A549 (cell line): Measurements from ENCODE around the gene OR2AJ1. TPM values are rescaled to one million over a fixed set of nuclear protein-coding genes. Genes with fewer than 3 reads are reported as not detected.

Source experiments
- ATAC-seq, 2 experiments: fragments of 200-7000 bp in 1 of 2; fragments of >200 bp in 1 of 2; cut with Nextera tagmentation in 1 of 2; cut with Tn5 transposase in 1 of 2; 3 replicates each; pipeline versions ENCODE4 v1.8.0 to v1.9.1; 2018 to 2020; ENCODE audit warnings: mild to moderate bottlenecking in 1 of 2, moderate library complexity in 1 of 2
- CTCF ChIA-PET: fragments of 300-600 bp; sonication (Branson Sonifier 250); formaldehyde crosslinking; extraction: SDS; loops from one replicate; lab custom pipeline; 2021; ENCODE audit warnings: antibody characterized with exemption, inconsistent platforms; lab: Yijun Ruan, JAX
- POLR2A ChIA-PET: fragments of 350-600 bp; formaldehyde crosslinking; extraction: SDS; loops from one replicate; lab custom pipeline; 2021; ENCODE audit warnings: antibody characterized with exemption, inconsistent platforms; lab: Yijun Ruan, JAX
- DNase-seq, 2 experiments: peaks; one replicate each; pipeline versions ENCODE4 v3.0.0 to v3.0.0-alpha.2; 2011 to 2016; ENCODE audit warnings: low read depth in 1 of 2, low spot score in 1 of 2
- FAIRE-seq: peaks from 2 replicates; lab custom pipeline; 2011; peaks lifted over from hg19 to GRCh38; lab: Jason Lieb, UNC
- H3K27ac ChIP-seq, 2 experiments: fragments of >200 bp; sonication (Bioruptor Twin); formaldehyde crosslinking; 3 replicates each; pipeline ENCODE4 v1.5.1; 2016 to 2017
- H3K4me1 ChIP-seq: fragments of >200 bp; sonication (Bioruptor Twin); formaldehyde crosslinking; 3 replicates; pipeline ENCODE4 v1.6.1; 2016
- H3K4me2 ChIP-seq: fragments of >200 bp; sonication (Bioruptor Twin); formaldehyde crosslinking; 3 replicates; pipeline ENCODE4 v1.6.1; 2016
- H3K4me3 ChIP-seq: fragments of >200 bp; sonication (Bioruptor Twin); formaldehyde crosslinking; 3 replicates; pipeline ENCODE4 v1.5.1; 2016
- H3K9me3 ChIP-seq: fragments of >200 bp; sonication (Bioruptor Twin); formaldehyde crosslinking; 3 replicates; pipeline ENCODE4 v1.6.1; 2016
- EHF ChIP-seq: fragments of 250-450 bp; sonication (Bioruptor Pico); IDR thresholded peaks from 2 replicates; pipeline ENCODE4 v1.5.0; 2020; ENCODE audit warnings: mild to moderate bottlenecking
- EHMT2 ChIP-seq: fragments of 200-600 bp; sonication (generic); IDR thresholded peaks from 2 replicates; pipeline ENCODE4 v1.6.1; 2016; ENCODE audit warnings: antibody characterized with exemption, low read depth, mild to moderate bottlenecking, moderate library complexity
- FOSL2 ChIP-seq, 2 experiments: fragments of 450-650 bp in 1 of 2; fragments of >200 bp in 1 of 2; sonication (Bioruptor Twin) in 1 of 2; formaldehyde crosslinking; IDR thresholded peaks; 2 replicates each; pipeline versions ENCODE4 v1.5.0 to v1.6.1; 2016 to 2020; ENCODE audit warnings: mild to moderate bottlenecking in 1 of 2, moderate library complexity in 1 of 2
- HDAC2 ChIP-seq: fragments of 200-600 bp; sonication (generic); IDR thresholded peaks from 2 replicates; pipeline ENCODE4 v1.6.1; 2016
- HES2 ChIP-seq: fragments of >200 bp; sonication (Bioruptor Twin); formaldehyde crosslinking; IDR thresholded peaks from 2 replicates; pipeline ENCODE4 v1.6.1; 2016
- HEYL ChIP-seq: fragments of 250-450 bp; sonication (Bioruptor Pico); IDR thresholded peaks from 2 replicates; pipeline ENCODE4 v1.8.0; 2021; ENCODE audit warnings: mild to moderate bottlenecking, moderate library complexity
- HOXB13 ChIP-seq: fragments of 250-450 bp; sonication (Bioruptor Pico); IDR thresholded peaks from 2 replicates; pipeline ENCODE4 v1.5.0; 2020; ENCODE audit warnings: low read depth, mild to moderate bottlenecking, moderate library complexity
- HOXB5 ChIP-seq: fragments of 250-450 bp; sonication (Bioruptor Pico); IDR thresholded peaks from 2 replicates; pipeline ENCODE4 v1.5.0; 2020; ENCODE audit warnings: mild to moderate bottlenecking, moderate library complexity
- MYC ChIP-seq: IDR thresholded peaks from 2 replicates; pipeline ENCODE4 v1.6.1; 2012; ENCODE audit warnings: mild to moderate bottlenecking, inconsistent platforms, low read length, improper control_type of control experiment, borderline replicate concordance
- NPAS2 ChIP-seq: fragments of 250-450 bp; sonication (Bioruptor Pico); IDR thresholded peaks from 2 replicates; pipeline ENCODE4 v1.8.0; 2022; ENCODE audit warnings: mild to moderate bottlenecking, moderate library complexity, borderline replicate concordance
- POLR2AphosphoS2 ChIP-seq: conservative IDR thresholded peaks from 2 replicates; pipeline ENCODE4 v1.6.1; 2012; ENCODE audit warnings: low read length, improper control_type of control experiment, inconsistent platforms
- RAD21 ChIP-seq, 2 experiments: fragments of >200 bp in 1 of 2; sonication (Bioruptor Twin) in 1 of 2; formaldehyde crosslinking in 1 of 2; IDR thresholded peaks in 1 of 2; conservative IDR thresholded peaks in 1 of 2; 2 replicates in 1 of 2; 3 replicates in 1 of 2; pipeline ENCODE4 v1.6.1; 2012 to 2018; ENCODE audit warnings: inconsistent platforms in 1 of 2
- RCOR1 ChIP-seq: fragments of 150-350 bp; IDR thresholded peaks from 2 replicates; pipeline ENCODE4 v1.6.1; 2014; ENCODE audit warnings: antibody characterized with exemption, low read length, low read depth
- SMC3 ChIP-seq: fragments of >200 bp; sonication (Bioruptor Twin); formaldehyde crosslinking; IDR thresholded peaks from 3 replicates; pipeline ENCODE4 v1.6.1; 2018; ENCODE audit warnings: inconsistent platforms
- ZC3H11A ChIP-seq: fragments of 450-650 bp; IDR thresholded peaks from 2 replicates; pipeline ENCODE4 v1.6.1; 2014; ENCODE audit warnings: antibody characterized with exemption, mild to moderate bottlenecking
- ZFP36 ChIP-seq: fragments of 450-650 bp; IDR thresholded peaks from 2 replicates; pipeline ENCODE4 v1.6.1; 2014; ENCODE audit warnings: borderline replicate concordance; ENCODE audit not compliant: partially characterized antibody
- ZSCAN20 ChIP-seq: fragments of 250-450 bp; sonication (Bioruptor Pico); IDR thresholded peaks from 2 replicates; pipeline ENCODE4 v1.8.0; 2022; ENCODE audit warnings: mild to moderate bottlenecking, moderate library complexity
- WGBS: methylation state at CpG from one replicate; pipeline ENCODE4 v1.1.6; 2017; ENCODE audit errors: missing lambda C conversion rate; 5-methylcytosine and 5-hydroxymethylcytosine counted together
- polyA minus RNA-seq: library from RNA; depleted of rRNA, polyadenylated mRNA; stranded (reverse); fragments of >200 nt; gene quantifications from 2 replicates; pipeline ENCODE4 v1.2.3, GENCODE V29; 2011; rRNA and poly(A)+ RNA removed
- polyA plus RNA-seq, 4 experiments: library from polyadenylated mRNA; depleted of rRNA in 3 of 4; stranded (reverse); fragments of >200 nt; fragmentation: RNase III in 1 of 4; extraction: RNeasy Plus Mini Kit Qiagen cat#74134 plus additional on column Dnase treatment in 1 of 4; gene quantifications; 2 replicates in 3 of 4; 3 replicates in 1 of 4; pipeline ENCODE4 v1.2.3, GENCODE V29; 2011 to 2017
- TF ChIP-seq, protein P1 (sequence below): fragments of 150-350 bp; IDR thresholded peaks from 2 replicates; pipeline ENCODE4 v1.6.1; 2014; ENCODE audit warnings: low read depth, mild to moderate bottlenecking, low read length

The OR2AJ1 gene
- polyA plus RNA-seq (2011; rRNA removed) (not detected in 2 replicates), polyA plus RNA-seq (2017; fragmentation: RNase III; extraction: RNeasy Plus Mini Kit Qiagen cat#74134 plus additional on column Dnase treatment) (not detected in 3 replicates), polyA minus RNA-seq (not detected in 2 replicates)
- not detected in 2 replicates for polyA plus RNA-seq (2012; cell fraction: cytosol; rRNA removed)
- polyA plus RNA-seq (2012; cell fraction: nucleus; rRNA removed) = not detected in 2 replicates

DNA sequence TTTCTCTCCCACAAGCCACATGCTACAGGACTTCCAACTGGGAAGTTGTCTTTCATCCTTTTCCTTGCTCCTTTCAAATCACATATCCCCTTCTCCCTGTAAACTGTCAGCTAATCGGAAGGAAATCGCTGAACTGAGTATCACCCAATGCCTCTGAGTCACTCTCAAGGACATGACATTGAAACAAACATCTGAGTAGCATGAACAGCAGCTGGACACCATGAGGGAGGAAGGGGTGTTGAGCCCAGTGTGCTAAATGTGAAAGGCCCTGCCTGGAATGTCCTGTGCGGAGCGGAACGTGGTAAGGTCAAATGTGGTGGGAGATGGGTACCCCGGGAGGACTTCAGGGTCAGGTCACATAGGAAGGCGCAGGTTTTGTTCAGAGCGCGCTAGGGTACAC lies at the start of gene OR2AJ1:
TSS of gene OR2AJ1 (plus strand) at position 22 of the 400 bp plus-strand sequence. CDS start 8,880 bp downstream, outside the sequence.
- Histone ChIP-seq H3K9me3 (no peaks in the 10 kb centered on the region), H3K4me2 (no peak within 1 kb of the TSS), H3K4me1 (no peaks in the 10 kb centered on the region), H3K27ac (no peak within 1 kb of the TSS), H3K4me3 (no peak within 1 kb of the TSS)
- POLR2A ChIA-PET = no interaction called here
- FAIRE-seq (no peak), DNase-seq (no peak), ATAC-seq (no peak)
- 7% methylated on average over 9 of the region's 9 CpGs for WGBS
- CTCF ChIA-PET = no interaction called here
- no peak for TF ChIP-seq EHMT2
- no peak for TF ChIP-seq SMC3
- no peak for TF ChIP-seq RAD21 (conservative IDR thresholded peaks at IDR 0.05 in 1 of 2, IDR thresholded peaks at IDR 0.05 in 1 of 2)
- TF ChIP-seq HOXB13 (CRISPR knock-in tag) = no peak
- TF ChIP-seq MYC = no peak
- TF ChIP-seq HDAC2 = no peak
- TF ChIP-seq HOXB5 (CRISPR knock-in tag) = no peak
- no peak for TF ChIP-seq FOSL2 (IDR thresholded peaks at IDR 0.05)
- no peak for TF ChIP-seq FOSL2 (CRISPR knock-in tag; IDR thresholded peaks at IDR 0.05)
- no peak for TF ChIP-seq HEYL (CRISPR knock-in tag)
- no peak for TF ChIP-seq ZSCAN20
- TF ChIP-seq, protein P1, sequence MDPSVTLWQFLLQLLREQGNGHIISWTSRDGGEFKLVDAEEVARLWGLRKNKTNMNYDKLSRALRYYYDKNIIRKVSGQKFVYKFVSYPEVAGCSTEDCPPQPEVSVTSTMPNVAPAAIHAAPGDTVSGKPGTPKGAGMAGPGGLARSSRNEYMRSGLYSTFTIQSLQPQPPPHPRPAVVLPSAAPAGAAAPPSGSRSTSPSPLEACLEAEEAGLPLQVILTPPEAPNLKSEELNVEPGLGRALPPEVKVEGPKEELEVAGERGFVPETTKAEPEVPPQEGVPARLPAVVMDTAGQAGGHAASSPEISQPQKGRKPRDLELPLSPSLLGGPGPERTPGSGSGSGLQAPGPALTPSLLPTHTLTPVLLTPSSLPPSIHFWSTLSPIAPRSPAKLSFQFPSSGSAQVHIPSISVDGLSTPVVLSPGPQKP = no peak
- no peak for TF ChIP-seq ZFP36
- no peak for TF ChIP-seq POLR2AphosphoS2
- no peak for TF ChIP-seq ZC3H11A
- TF ChIP-seq HES2 = no peak

DNA sequence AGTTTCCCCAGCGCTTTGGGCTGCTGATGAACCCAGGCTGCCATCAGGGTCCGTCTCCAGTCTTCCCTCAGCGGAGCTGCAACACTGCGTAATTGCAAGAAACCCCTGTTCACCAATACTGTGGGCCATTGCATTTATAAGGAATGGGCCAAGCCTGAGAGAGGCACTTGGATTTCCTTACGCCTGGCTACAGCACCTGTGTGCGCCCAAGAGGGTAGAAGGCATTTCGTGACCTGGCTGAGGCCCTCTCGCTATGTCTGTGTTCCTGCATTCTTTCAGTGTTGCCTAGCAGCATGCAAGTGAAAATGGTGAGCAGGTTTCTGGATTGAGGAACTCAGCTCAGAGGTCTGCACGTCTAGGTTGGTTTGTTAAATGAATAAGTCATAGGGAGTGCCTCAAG lies 41.3 kb upstream of the OR2AJ1 start:
- ChIA-PET CTCF (no interaction called here), POLR2A (no interaction called here)
- Histone ChIP-seq H3K9me3 (no peaks in the 10 kb centered on the region; the same call in 2 of the 3 replicates), H3K4me2 (no peak overlapping the region), H3K4me1 (no peaks in the 10 kb centered on the region), H3K4me3 (no peak overlapping the region), H3K27ac (no peak overlapping the region)
- TF ChIP-seq SMC3 (no peak), NPAS2 (CRISPR knock-in tag) (no peak)
- ATAC-seq (no peak), DNase-seq (no peak), FAIRE-seq (no peak)
- WGBS = 25% methylated on average over 9 of the region's 9 CpGs

GRCh38 chr1:247884797-247885413 lies 39.8 kb upstream of the OR2AJ1 start:
- no peaks in the 10 kb centered on the region; the same call in 2 of the 3 replicates for H3K9me3 ChIP-seq
- DNase-seq (no peak), ATAC-seq (no peak), FAIRE-seq (no peak)
- H3K4me2 ChIP-seq = no peak overlapping the region
- CTCF ChIA-PET = no interaction called here
- POLR2A ChIA-PET = no interaction called here
- 49% methylated on average over 10 of the region's 10 CpGs for WGBS
- no peaks in the 10 kb centered on the region for H3K4me1 ChIP-seq
- H3K4me3 ChIP-seq = no peak overlapping the region
- no peak overlapping the region for H3K27ac ChIP-seq
- TF ChIP-seq RCOR1 = no peak
- no peak for TF ChIP-seq ZSCAN20
- no peak for TF ChIP-seq EHF (CRISPR knock-in tag)
- TF ChIP-seq POLR2AphosphoS2 = no peak
- TF ChIP-seq, all 56 proteins: peak for 0
